Panc1 (cell line): ENCODE results near the gene SNED1.

ENCODE experiments used
- POLR2AphosphoS5 ChIP-seq: IDR thresholded peaks from 2 replicates; pipeline ENCODE4 v1.6.1; 2012; ENCODE audit warnings: mild to moderate bottlenecking, low read depth, low read length, moderate library complexity
- SIN3A ChIP-seq: IDR thresholded peaks from 2 replicates; pipeline ENCODE4 v1.6.1; 2012; ENCODE audit warnings: low read depth, mild to moderate bottlenecking, low read length, moderate library complexity, borderline replicate concordance; ENCODE audit not compliant: insufficient read depth
- TF ChIP-seq, protein P1 (sequence below): fragments of 450-650 bp; IDR thresholded peaks from 2 replicates; pipeline ENCODE4 v1.5.1; 2017; ENCODE audit warnings: mild to moderate bottlenecking

GRCh38 chr2:240959214-240959940 is 39.0 kb upstream of the SNED1 start:
- TF ChIP-seq, protein P1, sequence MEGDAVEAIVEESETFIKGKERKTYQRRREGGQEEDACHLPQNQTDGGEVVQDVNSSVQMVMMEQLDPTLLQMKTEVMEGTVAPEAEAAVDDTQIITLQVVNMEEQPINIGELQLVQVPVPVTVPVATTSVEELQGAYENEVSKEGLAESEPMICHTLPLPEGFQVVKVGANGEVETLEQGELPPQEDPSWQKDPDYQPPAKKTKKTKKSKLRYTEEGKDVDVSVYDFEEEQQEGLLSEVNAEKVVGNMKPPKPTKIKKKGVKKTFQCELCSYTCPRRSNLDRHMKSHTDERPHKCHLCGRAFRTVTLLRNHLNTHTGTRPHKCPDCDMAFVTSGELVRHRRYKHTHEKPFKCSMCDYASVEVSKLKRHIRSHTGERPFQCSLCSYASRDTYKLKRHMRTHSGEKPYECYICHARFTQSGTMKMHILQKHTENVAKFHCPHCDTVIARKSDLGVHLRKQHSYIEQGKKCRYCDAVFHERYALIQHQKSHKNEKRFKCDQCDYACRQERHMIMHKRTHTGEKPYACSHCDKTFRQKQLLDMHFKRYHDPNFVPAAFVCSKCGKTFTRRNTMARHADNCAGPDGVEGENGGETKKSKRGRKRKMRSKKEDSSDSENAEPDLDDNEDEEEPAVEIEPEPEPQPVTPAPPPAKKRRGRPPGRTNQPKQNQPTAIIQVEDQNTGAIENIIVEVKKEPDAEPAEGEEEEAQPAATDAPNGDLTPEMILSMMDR = no peak
- TF ChIP-seq POLR2AphosphoS5 (no peak), SIN3A (no peak)
